Spleen (tissue), 11 donors: ENCODE data around the gene SOD2. TPM values are rescaled to one million over a fixed set of nuclear protein-coding genes. Genes with fewer than 3 reads are reported as not detected.

Source experiments
- DNase-seq: peaks from one replicate; pipeline ENCODE4 v3.0.0-alpha.2; 2020
- H3K27ac ChIP-seq, 8 donors: fragments of 200-600 bp; sonication (generic) in 7 of 8; 1 replicate in 4 of 8; 2 replicates in 4 of 8; pipeline versions ENCODE4 v1.5.0 to v1.8.0; 2016 to 2021; ENCODE audit warnings: inconsistent platforms in 4 of 8, mild to moderate bottlenecking in 4 of 8, moderate library complexity in 1 of 8
- H3K27me3 ChIP-seq, 7 donors: fragments of 200-600 bp; sonication (generic) in 6 of 7; replicated peaks in 1 of 7; 1 replicate in 4 of 7; 2 replicates in 3 of 7; pipeline versions ENCODE4 v1.5.0 to v1.8.0; 2016 to 2021; ENCODE audit warnings: inconsistent platforms in 3 of 7, mild to moderate bottlenecking in 1 of 7
- H3K36me3 ChIP-seq, 6 donors: fragments of 200-600 bp; sonication (generic) in 5 of 6; 1 replicate in 4 of 6; 2 replicates in 2 of 6; pipeline versions ENCODE4 v1.5.0 to v1.8.0; 2016 to 2021; ENCODE audit warnings: inconsistent platforms in 2 of 6
- H3K4me1 ChIP-seq, 6 donors: fragments of 200-600 bp; sonication (generic) in 5 of 6; 1 replicate in 3 of 6; 2 replicates in 3 of 6; pipeline versions ENCODE4 v1.5.0 to v1.8.0; 2016 to 2021; ENCODE audit warnings: inconsistent platforms in 3 of 6
- H3K4me3 ChIP-seq, 8 donors: fragments of 200-600 bp; sonication (generic) in 7 of 8; 1 replicate in 4 of 8; 2 replicates in 4 of 8; pipeline versions ENCODE4 v1.5.0 to v1.8.0; 2016 to 2021; ENCODE audit warnings: inconsistent platforms in 4 of 8, mild to moderate bottlenecking in 4 of 8, moderate library complexity in 2 of 8
- H3K9me3 ChIP-seq, 8 donors: fragments of 200-600 bp; sonication (generic) in 7 of 8; 1 replicate in 4 of 8; 2 replicates in 4 of 8; pipeline versions ENCODE4 v1.5.0 to v1.8.0; 2016 to 2021; ENCODE audit warnings: inconsistent platforms in 4 of 8
- CTCF ChIP-seq, 11 experiments: fragments of 200-600 bp in 7 of 11; fragments of 450-650 bp in 4 of 11; sonication (generic) in 4 of 11; IDR thresholded peaks in 8 of 11; conservative IDR thresholded peaks in 3 of 11; 1 replicate in 7 of 11; 2 replicates in 4 of 11; pipeline versions ENCODE4 v1.4.0 to v1.8.0; 2016 to 2021; ENCODE audit warnings: antibody characterized with exemption in 11 of 11, inconsistent platforms in 4 of 11, mild to moderate bottlenecking in 1 of 11
- POLR2A ChIP-seq, 3 donors: fragments of 450-650 bp; IDR thresholded peaks; one replicate each; pipeline ENCODE4 v1.5.1; 2017; ENCODE audit warnings: antibody characterized with exemption in 3 of 3, mild to moderate bottlenecking in 1 of 3
- POLR2AphosphoS5 ChIP-seq, 3 donors: sonication (generic); formaldehyde crosslinking; IDR thresholded peaks; one replicate each; pipeline ENCODE4 v1.5.1; 2017; ENCODE audit warnings: antibody characterized with exemption in 3 of 3
- WGBS, 5 donors: extraction: QIAGEN DNeasy Blood & Tissue Kit in 3 of 5; methylation state at CpG; one replicate each; pipeline versions ENCODE4 v1.1.5 to v1.1.7; 2013 to 2018; 5-methylcytosine and 5-hydroxymethylcytosine counted together
- intact Hi-C: fragments of 100-400 bp; cut with DNase I; formaldehyde crosslinking; loops from one replicate; pipeline ENCODE4 v1.15.0; 2023; ENCODE audit warnings: low total_unique reads
- polyA plus RNA-seq, 3 donors: library from polyadenylated mRNA; stranded (reverse); fragments of 200-250 nt; gene quantifications; one replicate each; pipeline ENCODE4 v1.2.1, GENCODE V29; 2013
- total RNA-seq, 7 donors: library from RNA; depleted of rRNA in 3 of 7; stranded (reverse); fragments of >200 nt in 3 of 7; fragmentation: NEBNext Ultra II Directional in 4 of 7; extraction: Animal tissue kit (Norgen Biotek cat#: 25700) in 4 of 7; gene quantifications; one replicate each; pipeline versions ENCODE4 v1.1.0 to v1.2.1, GENCODE V29; 2016 to 2021
- donor health status: healthy with polysubstance abuse.
- donor health status: DM: no; HTN: no; CAD: no; lungs with moderate emphysema.
- donor health status: DM: no; HTN: no; CAD: no.
- donor health status: Bipolar disorder and iron deficiency.
- donor health status: healthy.
- donor health status: DM: no; HTN: no; CAD: no.
- donor health status: DM: yes; HTN: yes; CAD: no.

The SOD2 gene
- total and polyA plus RNA-seq, 10 donors = 60.3 to 463 (median 249) TPM

GRCh38 chr6:159682810-159683209 lies 10.2 kb downstream of the SOD2 start:
- H3K4me1 ChIP-seq = peaks cover 0 to 88% (median 27%) of the 10 kb centered on the region in 6 donors
- 92 to 100% (median 95%) methylated on average over 1 of the region's 1 CpG for WGBS, 5 donors
- no peak for DNase-seq
- H3K27me3 ChIP-seq = no peaks in the 10 kb centered on the region
- intact Hi-C loops = no loop called here
- peaks cover 0 to 100% (median 71%) of the 10 kb centered on the region in 6 donors for H3K36me3 ChIP-seq
- peak overlapping the region in 2 of 8 donors; percentile 36 to 66 for H3K27ac ChIP-seq
- H3K4me3 ChIP-seq = peak overlapping the region in 1 of 8 donors; percentile 0
- no peaks in the 10 kb centered on the region for H3K9me3 ChIP-seq
- TF ChIP-seq POLR2A (IDR thresholded peaks at IDR 0.05) (no peak), POLR2AphosphoS5 (IDR thresholded peaks at IDR 0.05) (no peak), CTCF (IDR thresholded peaks at IDR 0.05 in 8 of 11, conservative IDR thresholded peaks at IDR 0.05 in 3 of 11) (no peak)

GRCh38 chr6:159682295-159682694 lies 10.7 kb downstream of the SOD2 start:
- DNase-seq = no peak
- Histone ChIP-seq H3K36me3 (peaks cover 0 to 100% (median 68%) of the 10 kb centered on the region in 6 donors), H3K9me3 (no peaks in the 10 kb centered on the region), H3K27me3 (no peaks in the 10 kb centered on the region), H3K27ac (peak overlapping the region in 1 of 8 donors; percentile 66), H3K4me1 (peaks cover 0 to 83% (median 26%) of the 10 kb centered on the region in 6 donors), H3K4me3 (no peak overlapping the region)
- WGBS, 5 donors = 68 to 88% (median 79%) methylated on average over 3 of the region's 3 CpGs
- intact Hi-C loops = no loop called here
- TF ChIP-seq CTCF (IDR thresholded peaks at IDR 0.05 in 8 of 11, conservative IDR thresholded peaks at IDR 0.05 in 3 of 11) = no peak
- TF ChIP-seq POLR2A (IDR thresholded peaks at IDR 0.05) = no peak
- TF ChIP-seq POLR2AphosphoS5 (IDR thresholded peaks at IDR 0.05) = no peak

GRCh38 chr6:159681191-159681880 lies 11.7 kb downstream of the SOD2 start:
- Histone ChIP-seq H3K27ac (peak overlapping the region in 2 of 8 donors; percentile 4 to 30), H3K36me3 (peaks cover 0 to 99% (median 65%) of the 10 kb centered on the region in 6 donors), H3K27me3 (no peaks in the 10 kb centered on the region), H3K4me3 (no peak overlapping the region), H3K9me3 (peaks cover 0 to under 1% (median 0%) of the 10 kb centered on the region in 8 donors), H3K4me1 (peaks cover 0 to 73% (median 20%) of the 10 kb centered on the region in 6 donors)
- no peak for TF ChIP-seq POLR2AphosphoS5 (IDR thresholded peaks at IDR 0.05)
- TF ChIP-seq POLR2A (IDR thresholded peaks at IDR 0.05) = no peak
- no peak for TF ChIP-seq CTCF (IDR thresholded peaks at IDR 0.05 in 8 of 11, conservative IDR thresholded peaks at IDR 0.05 in 3 of 11)
- 62 to 75% (median 72%) methylated on average over 10 of the region's 10 CpGs for WGBS, 5 donors
- intact Hi-C loops = no loop called here
- DNase-seq = no peak

- peak overlapping the region in 1 of 8 donors; percentile 32 for H3K27ac ChIP-seq
- H3K4me3 ChIP-seq = no peak overlapping the region
- peaks cover 0 to 63% (median 20%) of the 10 kb centered on the region in 6 donors for H3K4me1 ChIP-seq
- no peaks in the 10 kb centered on the region for H3K27me3 ChIP-seq
- H3K36me3 ChIP-seq = peaks cover 0 to 86% (median 57%) of the 10 kb centered on the region in 6 donors
- DNase-seq = no peak
- intact Hi-C loops = no loop called here
- peaks cover 0 to 3% (median 0%) of the 10 kb centered on the region in 8 donors for H3K9me3 ChIP-seq
- 76 to 90% (median 84%) methylated on average over 3 of the region's 3 CpGs for WGBS, 5 donors
- no peak for TF ChIP-seq POLR2AphosphoS5 (IDR thresholded peaks at IDR 0.05)
Observed at GRCh38 chr6:159680104-159680503, 12.9 kb downstream of the SOD2 start.
